Loucy (cell line): ENCODE data around the gene GALNT18.

Source experiments
- H2AFZ ChIP-seq: fragments of 200-600 bp; sonication (generic); 2 replicates; pipeline ENCODE4 v1.6.0; 2016; ENCODE audit warnings: antibody characterized with exemption, mild to moderate bottlenecking, low read length, moderate library complexity
- H3F3A ChIP-seq: fragments of 200-600 bp; 2 replicates; pipeline ENCODE4 v1.6.0; 2016; ENCODE audit warnings: antibody characterized with exemption, low read depth, mild to moderate bottlenecking
- H3K27me3 ChIP-seq: fragments of 200-600 bp; sonication (generic); 2 replicates; pipeline ENCODE4 v1.6.1; 2014; ENCODE audit warnings: low read length, mild to moderate bottlenecking; ENCODE audit not compliant: insufficient read depth, poor library complexity, severe bottlenecking
- H3K36me3 ChIP-seq: fragments of 200-600 bp; sonication (generic); 2 replicates; pipeline ENCODE4 v1.6.1; 2016; ENCODE audit warnings: low read length; ENCODE audit not compliant: insufficient read depth
- H3K4me1 ChIP-seq: fragments of 200-600 bp; sonication (generic); 2 replicates; pipeline ENCODE4 v1.5.1; 2014; ENCODE audit warnings: low read length, mild to moderate bottlenecking; ENCODE audit not compliant: insufficient read depth, poor library complexity, severe bottlenecking
- H3K4me2 ChIP-seq: fragments of 200-600 bp; sonication (generic); 2 replicates; pipeline ENCODE4 v1.6.0; 2014; ENCODE audit warnings: antibody characterized with exemption, low read length, low read depth, mild to moderate bottlenecking; ENCODE audit not compliant: poor library complexity, severe bottlenecking
- H3K4me3 ChIP-seq: fragments of 200-600 bp; sonication (generic); 2 replicates; pipeline ENCODE4 v1.5.1; 2014; ENCODE audit warnings: low read length, mild to moderate bottlenecking, mixed read lengths; ENCODE audit not compliant: poor library complexity, severe bottlenecking
- H3K79me2 ChIP-seq: fragments of 200-600 bp; sonication (generic); 2 replicates; pipeline ENCODE4 v1.6.1; 2014; ENCODE audit warnings: low read length; ENCODE audit not compliant: insufficient read depth
- H3K9ac ChIP-seq: fragments of 200-600 bp; sonication (generic); 2 replicates; pipeline ENCODE4 v1.6.0; 2014; ENCODE audit warnings: mild to moderate bottlenecking, low read depth, low read length, moderate library complexity; ENCODE audit not compliant: poor library complexity, severe bottlenecking
- H3K9me2 ChIP-seq: fragments of 200-600 bp; sonication (generic); replicated peaks from 2 replicates; pipeline ENCODE4 v1.6.1; 2016; ENCODE audit warnings: low read depth, low read length, mixed read lengths
- H3K9me3 ChIP-seq: fragments of 200-600 bp; sonication (generic); 2 replicates; pipeline ENCODE4 v1.6.1; 2014; ENCODE audit warnings: mild to moderate bottlenecking, antibody characterized with exemption, low read length, low read depth; ENCODE audit not compliant: insufficient read depth
- H4K20me1 ChIP-seq: fragments of 200-600 bp; sonication (generic); 2 replicates; pipeline ENCODE4 v1.6.0; 2014; ENCODE audit warnings: antibody characterized with exemption, low read length, mild to moderate bottlenecking; ENCODE audit not compliant: insufficient read depth, poor library complexity, severe bottlenecking
- EZH2phosphoT487 ChIP-seq: fragments of 200-600 bp; IDR thresholded peaks from 2 replicates; pipeline ENCODE4 v1.6.1; 2018; ENCODE audit warnings: antibody characterized with exemption, mild to moderate bottlenecking, moderate library complexity, borderline replicate concordance
- TF ChIP-seq, protein P1 (sequence below): fragments of 200-600 bp; sonication (generic); conservative IDR thresholded peaks from 2 replicates; pipeline ENCODE4 v1.5.1; 2014; ENCODE audit warnings: mild to moderate bottlenecking, antibody characterized with exemption, low read length

The GALNT18 gene

DNA sequence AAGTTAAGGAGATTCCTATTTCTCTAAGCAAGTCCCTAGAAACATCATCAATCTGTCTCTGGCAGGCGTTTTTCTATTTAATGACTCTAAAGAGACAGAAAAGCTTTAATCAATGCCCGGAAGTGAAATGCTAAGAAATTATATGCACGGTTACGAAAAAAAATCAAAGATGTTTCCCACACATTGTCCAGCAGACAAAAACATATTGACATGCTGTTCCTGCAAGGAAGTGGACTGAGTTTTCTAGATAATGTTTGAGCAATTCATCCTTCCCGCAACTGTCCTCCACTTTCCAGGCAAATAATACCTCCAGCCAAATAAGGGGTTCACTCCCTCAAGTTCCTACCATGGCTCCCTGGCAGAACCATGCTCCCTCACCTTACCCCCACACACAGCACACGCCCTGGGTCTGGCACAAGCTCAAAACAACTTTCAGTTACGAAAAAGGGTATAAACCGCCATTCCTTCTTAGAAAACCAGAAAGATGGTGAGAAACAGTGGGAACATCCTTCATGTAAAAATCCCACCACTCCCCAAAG is 29.6 kb downstream of the GALNT18 start:
- no peak overlapping the region for H3K9ac ChIP-seq
- H3K9me2 ChIP-seq = no peaks in the 10 kb centered on the region
- TF ChIP-seq, protein P1, sequence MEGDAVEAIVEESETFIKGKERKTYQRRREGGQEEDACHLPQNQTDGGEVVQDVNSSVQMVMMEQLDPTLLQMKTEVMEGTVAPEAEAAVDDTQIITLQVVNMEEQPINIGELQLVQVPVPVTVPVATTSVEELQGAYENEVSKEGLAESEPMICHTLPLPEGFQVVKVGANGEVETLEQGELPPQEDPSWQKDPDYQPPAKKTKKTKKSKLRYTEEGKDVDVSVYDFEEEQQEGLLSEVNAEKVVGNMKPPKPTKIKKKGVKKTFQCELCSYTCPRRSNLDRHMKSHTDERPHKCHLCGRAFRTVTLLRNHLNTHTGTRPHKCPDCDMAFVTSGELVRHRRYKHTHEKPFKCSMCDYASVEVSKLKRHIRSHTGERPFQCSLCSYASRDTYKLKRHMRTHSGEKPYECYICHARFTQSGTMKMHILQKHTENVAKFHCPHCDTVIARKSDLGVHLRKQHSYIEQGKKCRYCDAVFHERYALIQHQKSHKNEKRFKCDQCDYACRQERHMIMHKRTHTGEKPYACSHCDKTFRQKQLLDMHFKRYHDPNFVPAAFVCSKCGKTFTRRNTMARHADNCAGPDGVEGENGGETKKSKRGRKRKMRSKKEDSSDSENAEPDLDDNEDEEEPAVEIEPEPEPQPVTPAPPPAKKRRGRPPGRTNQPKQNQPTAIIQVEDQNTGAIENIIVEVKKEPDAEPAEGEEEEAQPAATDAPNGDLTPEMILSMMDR = no peak
- no peak for TF ChIP-seq EZH2phosphoT487
- H3K9me3 ChIP-seq = no peaks in the 10 kb centered on the region
- H3K4me2 ChIP-seq = no peak overlapping the region
- H3F3A ChIP-seq = no peaks in the 10 kb centered on the region
- no peaks in the 10 kb centered on the region for H3K27me3 ChIP-seq
- H3K4me1 ChIP-seq = peaks cover 18% of the 10 kb centered on the region
- H3K4me3 ChIP-seq = no peak overlapping the region
- no peaks in the 10 kb centered on the region for H3K36me3 ChIP-seq
- H3K79me2 ChIP-seq = no peaks in the 10 kb centered on the region
- H2AFZ ChIP-seq = no peak overlapping the region
- H4K20me1 ChIP-seq = no peaks in the 10 kb centered on the region

DNA sequence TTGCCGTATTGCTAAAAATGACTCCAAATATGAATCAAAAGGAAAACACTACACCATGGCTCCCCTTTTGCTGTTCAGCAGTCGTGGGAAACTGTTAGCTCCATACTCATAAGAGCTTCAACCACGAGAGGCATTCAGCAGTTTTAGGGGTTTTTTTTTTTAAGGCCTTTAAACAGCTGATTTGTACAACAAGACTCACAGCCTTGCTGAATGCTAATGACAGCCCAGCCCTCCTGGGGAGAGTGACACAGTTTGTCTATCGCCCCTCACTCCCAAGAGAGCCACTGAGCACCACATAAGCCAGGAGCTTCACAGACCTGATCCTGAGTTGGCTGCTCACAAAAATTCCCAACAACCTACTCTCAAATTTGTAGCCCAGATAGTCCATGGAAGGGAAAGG is 32.4 kb downstream of the GALNT18 start:
- no peaks in the 10 kb centered on the region for H3F3A ChIP-seq
- peaks cover 18% of the 10 kb centered on the region for H3K4me1 ChIP-seq
- TF ChIP-seq, protein P1 = no peak
- no peak for TF ChIP-seq EZH2phosphoT487
- H3K4me3 ChIP-seq = peak overlapping the region; percentile 30
- H3K4me2 ChIP-seq = peak overlapping the region; percentile 46
- H3K36me3 ChIP-seq = no peaks in the 10 kb centered on the region
- H3K27me3 ChIP-seq = no peaks in the 10 kb centered on the region
- no peaks in the 10 kb centered on the region for H3K9me2 ChIP-seq
- no peaks in the 10 kb centered on the region for H3K79me2 ChIP-seq
- H2AFZ ChIP-seq = peak overlapping the region; percentile 49
- no peaks in the 10 kb centered on the region for H4K20me1 ChIP-seq
- H3K9me3 ChIP-seq = no peaks in the 10 kb centered on the region
- peak overlapping the region; percentile 35 for H3K9ac ChIP-seq

DNA sequence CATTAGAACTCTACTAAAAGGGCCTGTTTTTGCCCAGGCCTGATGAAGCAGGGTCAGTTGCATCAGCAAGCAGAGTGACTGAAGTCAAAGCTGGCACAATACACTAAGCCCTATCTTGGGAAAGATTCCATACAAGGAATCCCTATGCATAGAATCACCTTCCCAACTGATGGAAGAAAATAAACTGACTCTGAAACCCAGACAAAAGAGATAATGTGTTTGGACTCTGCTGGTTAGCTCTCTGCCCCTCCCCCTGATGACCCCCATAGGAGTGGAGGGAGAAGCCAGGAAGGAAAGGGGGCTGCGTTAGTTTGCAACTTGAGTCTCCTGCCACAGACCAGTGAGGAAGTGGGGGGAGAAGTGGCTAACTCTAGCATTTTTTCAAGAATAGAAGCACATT is 32.9 kb downstream of the GALNT18 start:
- Histone ChIP-seq H3K4me3 (peak overlapping the region; percentile 30), H4K20me1 (no peaks in the 10 kb centered on the region), H3K9ac (peak overlapping the region; percentile 35), H3K4me1 (peaks cover 18% of the 10 kb centered on the region), H3K9me3 (no peaks in the 10 kb centered on the region), H3K27me3 (no peaks in the 10 kb centered on the region), H3K9me2 (no peaks in the 10 kb centered on the region), H3K4me2 (peak overlapping the region; percentile 46), H3F3A (no peaks in the 10 kb centered on the region), H2AFZ (peak overlapping the region; percentile 49), H3K79me2 (no peaks in the 10 kb centered on the region), H3K36me3 (no peaks in the 10 kb centered on the region)
- TF ChIP-seq, protein P1 = no peak
- TF ChIP-seq EZH2phosphoT487 = no peak
